ENCODE data around the gene CFAP97D1.
"Not testable (repeated sequence)": the region's sequence is repeated elsewhere in the genome, so short reads cannot be mapped to it uniquely, and the experiment has no call there.

The CFAP97D1 gene

GRCh38 chr17:43788540-43788939 lies 8.3 kb downstream of the CFAP97D1 start:
- no peaks in the 10 kb centered on the region for H3K36me3 ChIP-seq (ENCODE audit: control insufficient read depth, insufficient read depth, low read length)
- no peak for TF ChIP-seq CTCF (IDR thresholded peaks at IDR 0.05; ENCODE audit: insufficient read depth, low read length, poor library complexity, severe bottlenecking)
- no peak for DNase-seq (ENCODE audit: extremely low read depth, insufficient read length)
- H3K4me3 ChIP-seq (replicated peaks; ENCODE audit: low read depth, low read length), result no peak overlapping the region
- no peaks in the 10 kb centered on the region for H3K27me3 ChIP-seq (replicated peaks; ENCODE audit: control insufficient read depth, insufficient read depth, low read length)

- Histone ChIP-seq H3K36me3 (ENCODE audit: control insufficient read depth, insufficient read depth, low read length) (no peaks in the 10 kb centered on the region), H3K27me3 (replicated peaks; ENCODE audit: control insufficient read depth, insufficient read depth, low read length) (no peaks in the 10 kb centered on the region), H3K4me3 (replicated peaks; ENCODE audit: low read depth, low read length) (no peak overlapping the region)
- DNase-seq (ENCODE audit: extremely low read depth, insufficient read length), result no peak
- no peak for TF ChIP-seq CTCF (IDR thresholded peaks at IDR 0.05; ENCODE audit: insufficient read depth, low read length, poor library complexity, severe bottlenecking)
These were observed 9.2 kb downstream of the CFAP97D1 start for GRCh38 chr17:43789482-43789881.

- no peaks in the 10 kb centered on the region for H3K27me3 ChIP-seq (replicated peaks; ENCODE audit: control insufficient read depth, insufficient read depth, low read length)
- H3K4me3 ChIP-seq (replicated peaks; ENCODE audit: low read depth, low read length), result no peak overlapping the region
- DNase-seq (ENCODE audit: extremely low read depth, insufficient read length), result no peak
- peak; percentile 13 for TF ChIP-seq CTCF (IDR thresholded peaks at IDR 0.05; ENCODE audit: insufficient read depth, low read length, poor library complexity, severe bottlenecking)
- no peaks in the 10 kb centered on the region for H3K36me3 ChIP-seq (ENCODE audit: control insufficient read depth, insufficient read depth, low read length)
These were observed 10.2 kb downstream of the CFAP97D1 start for GRCh38 chr17:43790311-43790940.

- TF ChIP-seq CTCF (IDR thresholded peaks at IDR 0.05; ENCODE audit: insufficient read depth, low read length, poor library complexity, severe bottlenecking), result no peak
- Histone ChIP-seq H3K4me3 (replicated peaks; ENCODE audit: low read depth, low read length) (no peak overlapping the region), H3K36me3 (ENCODE audit: control insufficient read depth, insufficient read depth, low read length) (no peaks in the 10 kb centered on the region), H3K27me3 (replicated peaks; ENCODE audit: control insufficient read depth, insufficient read depth, low read length) (no peaks in the 10 kb centered on the region)
- DNase-seq (ENCODE audit: extremely low read depth, insufficient read length), result no peak
These were observed 11.4 kb downstream of the CFAP97D1 start for GRCh38 chr17:43791589-43791988.

- H3K36me3 ChIP-seq (ENCODE audit: control insufficient read depth, insufficient read depth, low read length); DNase-seq (ENCODE audit: extremely low read depth, insufficient read length); H3K4me3 ChIP-seq (replicated peaks; ENCODE audit: low read depth, low read length); H3K27me3 ChIP-seq (replicated peaks; ENCODE audit: control insufficient read depth, insufficient read depth, low read length): not testable (repeated sequence)
These were observed 12.4 kb downstream of the CFAP97D1 start for GRCh38 chr17:43792668-43793067.

GRCh38 chr17:43798024-43798423 lies 17.8 kb downstream of the CFAP97D1 start:
- H3K36me3 ChIP-seq (ENCODE audit: control insufficient read depth, insufficient read depth, low read length); H3K27me3 ChIP-seq (replicated peaks; ENCODE audit: control insufficient read depth, insufficient read depth, low read length): not testable (repeated sequence)

GRCh38 chr17:43799047-43799446 lies 18.8 kb downstream of the CFAP97D1 start:
- DNase-seq (ENCODE audit: extremely low read depth, insufficient read length), result no peak
- Histone ChIP-seq H3K36me3 (ENCODE audit: control insufficient read depth, insufficient read depth, low read length) (no peaks in the 10 kb centered on the region), H3K4me3 (replicated peaks; ENCODE audit: low read depth, low read length) (no peak overlapping the region), H3K27me3 (replicated peaks; ENCODE audit: control insufficient read depth, insufficient read depth, low read length) (no peaks in the 10 kb centered on the region; the same call in 1 of the 2 replicates)
- no peak for TF ChIP-seq CTCF (IDR thresholded peaks at IDR 0.05; ENCODE audit: insufficient read depth, low read length, poor library complexity, severe bottlenecking)

More at GRCh38 chr17:43798024-43798423, 17.8 kb downstream of the CFAP97D1 start:
- H3K4me3 ChIP-seq (replicated peaks; ENCODE audit: low read depth, low read length); DNase-seq (ENCODE audit: extremely low read depth, insufficient read length): not testable (repeated sequence)

Data from GM06990 (cell line).